ENCODE measurements around the gene MFGE8.

The MFGE8 gene

GRCh38 chr15:88897456-88898194, 15.6 kb downstream of the MFGE8 start:
- peak; percentile 85 for DNase-seq

- no peak for DNase-seq
Measured at GRCh38 chr15:88897142-88897455, 16.1 kb downstream of the MFGE8 start.

- no peak for DNase-seq
Measured at GRCh38 chr15:88896333-88897033, 16.7 kb downstream of the MFGE8 start.

- DNase-seq, result peak; percentile 67
Measured at GRCh38 chr15:88894819-88895767, 18.1 kb downstream of the MFGE8 start, which contains the start of gene HAPLN3. HAPLN3 (minus strand) TSS chr15:88895544; CDS start chr15:88887298, 8,246 bp downstream.

- peak; percentile 94 for DNase-seq
Measured at GRCh38 chr15:88894348-88894818, 18.8 kb downstream of the MFGE8 start.

GRCh38 chr15:88891540-88892254, 21.5 kb downstream of the MFGE8 start:
- DNase-seq, result no peak

- DNase-seq, result no peak
Measured at GRCh38 chr15:88890495-88890894, 22.7 kb downstream of the MFGE8 start.

- DNase-seq, result no peak
Measured at GRCh38 chr15:88888719-88889118, 24.5 kb downstream of the MFGE8 start.

- no peak for DNase-seq
Measured at GRCh38 chr15:88887068-88887580, 26.1 kb downstream of the MFGE8 start.

- no peak for DNase-seq
Measured at GRCh38 chr15:88882785-88883184, 30.4 kb downstream of the MFGE8 start.

- no peak for DNase-seq
Measured at GRCh38 chr15:88881775-88882174, 31.4 kb downstream of the MFGE8 start.

GRCh38 chr15:88880944-88881740, 32.0 kb downstream of the MFGE8 start:
- no peak for DNase-seq

- DNase-seq, result peak; percentile 41
Measured at GRCh38 chr15:88878720-88879184, 34.4 kb downstream of the MFGE8 start.

- DNase-seq, result no peak
Measured at GRCh38 chr15:88877906-88878305, 35.3 kb downstream of the MFGE8 start.

GRCh38 chr15:88877415-88877814, 35.8 kb downstream of the MFGE8 start:
- DNase-seq, result no peak

GRCh38 chr15:88876573-88876972, 36.6 kb downstream of the MFGE8 start:
- DNase-seq, result no peak

GRCh38 chr15:88874684-88875083, 38.5 kb downstream of the MFGE8 start:
- no peak for DNase-seq

GRCh38 chr15:88874275-88874674, 38.9 kb downstream of the MFGE8 start:
- no peak for DNase-seq

- DNase-seq, result no peak
Measured at GRCh38 chr15:88873786-88874185, 39.4 kb downstream of the MFGE8 start.

- DNase-seq, result no peak
Measured at GRCh38 chr15:88872706-88873105, 40.5 kb downstream of the MFGE8 start.

GRCh38 chr15:88872106-88872505, 41.1 kb downstream of the MFGE8 start:
- DNase-seq, result no peak

Measured in CD4-positive, alpha-beta T cell treated with Interleukin-17A for 4 hours (primary cell).